Testis (tissue), 2 donors: ENCODE results near the gene C16orf54.

Source experiments
- CTCF ChIP-seq, 3 experiments: fragments of 450-650 bp in 2 of 3; fragments of 200-600 bp in 1 of 3; sonication (generic) in 1 of 3; IDR thresholded peaks; one replicate each; pipeline ENCODE4 v1.5.1; 2016 to 2019; ENCODE audit warnings: antibody characterized with exemption in 3 of 3, mild to moderate bottlenecking in 2 of 3, moderate library complexity in 1 of 3
- POLR2A ChIP-seq: fragments of 450-650 bp; IDR thresholded peaks from one replicate; pipeline ENCODE4 v1.6.1; 2017; ENCODE audit warnings: antibody characterized with exemption, mild to moderate bottlenecking, moderate library complexity

- TF ChIP-seq POLR2A, result no peak
- no peak for TF ChIP-seq CTCF (IDR thresholded peaks at IDR 0.05)
Observed at GRCh38 chr16:29779474-29779873, 33.7 kb upstream of the C16orf54 start.
